CD4-positive, alpha-beta T cell treated with Interleukin-17A for 1 hour (primary cell): ENCODE results near the gene PA2G4.

Source experiments
- DNase-seq: peaks from one replicate; pipeline ENCODE4 v3.0.0-alpha.2; 2020

PA2G4 gene

DNA sequence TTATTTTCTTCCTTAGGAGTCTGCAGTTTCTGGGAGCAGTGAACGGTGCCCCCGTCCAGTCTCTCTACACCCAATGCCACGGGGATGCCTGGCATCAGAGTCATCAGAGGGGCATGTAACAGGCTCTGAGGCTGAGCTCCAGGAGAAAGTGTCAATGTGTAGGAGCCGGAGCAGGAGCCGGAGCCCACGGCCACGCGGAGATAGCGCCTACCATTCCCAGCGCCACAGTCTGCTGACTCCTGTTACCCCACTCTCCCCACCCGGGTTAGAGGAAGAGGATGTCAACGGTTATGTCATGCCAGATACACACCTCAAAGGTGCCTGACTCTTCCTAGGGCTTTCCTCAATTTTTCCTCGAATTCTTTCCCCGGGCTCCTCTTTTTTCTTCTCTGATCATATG is 3.3 kb upstream of the PA2G4 start:
- DNase-seq, result no peak

GRCh38 chr12:56102683-56103065 is 1.7 kb upstream of the PA2G4 start:
- DNase-seq, result no peak

DNA sequence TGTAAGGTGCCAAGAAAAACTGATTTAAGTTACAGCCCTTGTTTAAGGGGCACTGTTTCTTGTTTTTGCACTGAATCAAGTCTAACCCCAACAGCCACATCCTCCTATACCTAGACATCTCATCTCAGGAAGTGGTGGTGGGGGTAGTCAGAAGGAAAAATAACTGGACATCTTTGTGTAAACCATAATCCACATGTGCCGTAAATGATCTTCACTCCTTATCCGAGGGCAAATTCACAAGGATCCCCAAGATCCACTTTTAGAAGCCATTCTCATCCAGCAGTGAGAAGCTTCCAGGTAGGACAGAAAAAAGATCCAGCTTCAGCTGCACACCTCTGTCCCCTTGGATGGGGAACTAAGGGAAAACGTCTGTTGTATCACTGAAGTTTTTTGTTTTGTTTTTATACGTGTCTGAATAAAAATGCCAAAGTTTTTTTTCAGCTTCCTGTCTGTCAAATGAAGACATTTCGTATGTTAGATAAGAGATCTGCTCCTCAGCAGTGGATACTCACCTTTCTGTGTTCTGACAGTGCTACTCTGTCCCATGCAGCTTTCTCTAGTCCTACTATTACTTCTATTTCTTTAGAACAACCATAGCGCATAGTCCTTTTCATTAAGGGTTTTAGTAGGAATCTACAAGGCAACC is 1.2 kb upstream of the PA2G4 start:
- peak; percentile 59 for DNase-seq

DNA sequence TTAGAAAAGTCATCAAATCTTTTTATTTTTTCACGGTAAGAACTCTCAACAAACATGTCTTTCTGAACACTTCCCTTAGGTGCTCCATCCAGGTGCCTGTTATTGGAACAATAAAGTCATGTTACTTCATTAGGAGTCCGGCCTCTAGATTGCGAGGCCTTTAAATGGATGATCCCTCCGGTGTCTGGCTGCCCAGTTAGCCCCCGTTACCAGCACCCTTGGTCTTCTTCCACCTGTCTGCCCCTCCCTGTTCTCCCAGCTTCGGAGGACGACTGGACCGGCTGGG is 593 bp upstream of the PA2G4 start:
- no peak for DNase-seq

DNA sequence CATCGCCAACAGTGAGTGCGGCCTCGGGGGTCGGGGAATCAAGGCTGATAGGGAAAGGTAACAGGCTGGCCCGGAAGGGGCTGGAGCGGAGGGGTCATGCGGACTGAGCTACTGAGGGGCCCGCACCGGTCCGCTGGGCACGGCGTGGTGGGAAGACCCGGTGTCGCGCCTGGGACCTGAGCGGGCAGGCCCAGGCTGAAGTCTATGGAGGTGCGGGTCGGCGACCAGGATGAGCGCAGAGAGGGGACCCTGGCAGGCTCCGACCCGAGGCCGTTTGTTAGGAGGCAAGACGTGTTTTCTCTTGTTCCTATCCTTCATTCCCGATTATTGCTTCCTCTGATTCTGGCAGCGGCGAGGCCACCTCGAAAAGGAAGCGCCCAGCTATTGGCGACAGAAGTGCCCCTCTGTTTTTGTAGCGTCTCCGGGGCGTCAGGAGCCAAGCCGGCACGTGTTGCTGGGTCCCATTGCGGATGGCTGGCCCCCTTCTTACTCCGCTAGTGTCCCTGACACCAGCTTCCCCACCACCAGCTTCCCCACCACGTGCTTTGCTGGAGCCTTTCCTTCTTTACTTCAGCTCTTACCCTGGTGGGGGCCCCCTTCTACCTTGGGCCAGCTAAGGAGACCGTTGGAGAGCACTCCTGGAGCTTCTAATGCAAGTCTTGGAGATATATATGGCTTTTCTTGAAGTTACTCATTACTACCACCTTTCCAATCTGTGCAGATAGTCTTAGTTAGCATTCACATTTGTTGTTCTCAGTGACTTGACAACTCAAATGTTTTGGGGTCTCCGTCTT is 653 bp downstream of the PA2G4 start:
- peak; percentile 26 for DNase-seq

- no peak for DNase-seq
Measured at GRCh38 chr12:56105609-56105902, 1.2 kb downstream of the PA2G4 start.

DNA sequence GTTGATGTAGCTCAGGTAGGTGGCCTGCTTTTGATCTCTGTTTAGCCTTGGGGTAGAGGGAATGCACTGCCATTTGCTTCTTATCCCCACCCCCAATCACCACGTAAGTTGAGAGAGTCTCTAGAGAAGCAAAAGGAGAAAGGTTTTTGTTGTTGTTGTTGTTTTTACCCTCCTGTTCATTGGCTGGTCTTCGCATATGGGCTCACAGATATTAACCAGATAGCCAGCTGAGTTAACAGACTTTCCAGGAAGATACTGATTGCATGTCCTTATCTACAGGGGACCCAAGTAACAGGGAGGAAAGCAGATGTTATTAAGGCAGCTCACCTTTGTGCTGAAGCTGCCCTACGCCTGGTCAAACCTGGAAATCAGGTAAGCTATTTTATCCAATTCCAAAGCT is 2.9 kb downstream of the PA2G4 start:
- no peak for DNase-seq

- DNase-seq, result no peak
Measured at GRCh38 chr12:56110571-56110970, 6.2 kb downstream of the PA2G4 start.

- DNase-seq, result no peak
Measured at GRCh38 chr12:56114084-56114483, 9.7 kb downstream of the PA2G4 start.

- DNase-seq, result no peak
Measured at GRCh38 chr12:56115329-56115728, 11.0 kb downstream of the PA2G4 start.

GRCh38 chr12:56116267-56117081 is 12.1 kb downstream of the PA2G4 start, which contains the start of gene RPL41:
Gene RPL41 (plus strand): TSS chr12:56116633.
- DNase-seq, result peak; percentile 96

- peak; percentile 11 for DNase-seq
Measured at GRCh38 chr12:56117082-56117706, 12.8 kb downstream of the PA2G4 start.

DNA sequence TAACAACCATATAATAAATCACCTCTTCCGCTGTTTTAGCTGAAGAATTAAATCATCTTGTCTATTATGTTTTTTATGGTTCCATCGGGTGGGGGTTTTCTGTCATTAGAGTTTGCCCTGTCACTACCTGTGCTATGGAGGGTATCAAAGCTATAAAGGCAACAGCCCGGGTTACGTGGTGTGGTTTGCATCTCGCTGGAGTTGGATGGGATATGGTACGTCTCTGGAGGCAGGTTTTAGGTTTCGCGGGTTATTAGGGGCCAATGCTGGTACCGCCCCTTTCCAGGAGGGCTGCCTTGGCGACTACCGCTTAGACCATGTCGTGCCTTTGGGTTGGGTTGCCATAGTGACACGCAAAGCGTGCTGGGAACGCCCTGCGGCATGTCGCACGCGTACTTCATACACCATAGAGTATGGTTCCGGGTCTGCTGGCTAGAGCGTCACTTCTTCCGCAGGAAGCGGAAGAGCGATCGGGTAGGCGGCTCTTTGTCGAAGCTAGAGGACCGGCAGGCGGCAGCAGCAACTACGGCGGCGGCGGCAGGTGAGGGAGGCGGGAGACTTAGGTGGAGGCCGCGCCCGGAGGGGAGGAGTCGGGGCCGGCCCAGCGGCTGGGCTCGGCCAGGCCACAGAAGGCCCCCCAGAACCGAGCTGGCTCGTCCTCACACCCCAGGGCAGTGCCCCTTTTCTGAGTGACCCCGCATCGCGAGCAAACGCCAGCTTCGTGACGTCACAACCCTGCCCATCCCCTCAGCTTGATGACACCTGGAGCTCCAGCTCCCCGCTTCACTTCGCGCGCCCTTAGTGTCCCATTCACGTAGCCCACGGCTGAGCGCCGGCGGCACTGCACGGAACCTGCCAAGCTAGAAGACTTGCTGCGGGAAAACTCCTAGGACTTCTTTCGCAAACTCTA is 13.7 kb downstream of the PA2G4 start, which contains the start of gene ZC3H10:
ZC3H10 (plus strand) TSS at position 489 of the 910 bp plus-strand sequence. CDS start 2,297 bp downstream, outside the sequence.
- DNase-seq, result peak; percentile 99

GRCh38 chr12:56118688-56119357 is 14.5 kb downstream of the PA2G4 start:
- DNase-seq, result no peak

DNA sequence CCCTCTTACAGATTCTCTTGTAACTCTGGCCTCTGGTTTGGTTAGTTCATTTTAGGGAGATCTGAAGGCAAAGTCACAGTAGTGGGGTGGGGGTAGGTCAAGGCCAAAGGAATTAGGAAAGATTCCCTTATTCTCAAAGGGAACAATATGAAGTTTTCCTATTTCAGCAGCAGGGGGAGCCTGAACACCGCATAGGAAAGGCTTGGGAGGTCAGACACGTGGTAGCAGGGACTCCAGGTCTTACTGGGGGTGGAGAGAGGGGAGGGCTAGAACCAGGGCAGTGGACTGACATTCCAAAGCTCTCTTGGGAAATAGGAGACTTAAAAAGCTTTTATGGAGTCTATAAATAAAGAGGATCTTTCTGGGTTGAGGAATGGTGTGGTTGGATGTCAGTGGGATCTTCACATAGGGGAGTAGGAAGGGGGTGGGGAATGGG is 15.0 kb downstream of the PA2G4 start:
- peak; percentile 78 for DNase-seq

- DNase-seq, result no peak
Measured at GRCh38 chr12:56120158-56120846, 15.9 kb downstream of the PA2G4 start.

DNA sequence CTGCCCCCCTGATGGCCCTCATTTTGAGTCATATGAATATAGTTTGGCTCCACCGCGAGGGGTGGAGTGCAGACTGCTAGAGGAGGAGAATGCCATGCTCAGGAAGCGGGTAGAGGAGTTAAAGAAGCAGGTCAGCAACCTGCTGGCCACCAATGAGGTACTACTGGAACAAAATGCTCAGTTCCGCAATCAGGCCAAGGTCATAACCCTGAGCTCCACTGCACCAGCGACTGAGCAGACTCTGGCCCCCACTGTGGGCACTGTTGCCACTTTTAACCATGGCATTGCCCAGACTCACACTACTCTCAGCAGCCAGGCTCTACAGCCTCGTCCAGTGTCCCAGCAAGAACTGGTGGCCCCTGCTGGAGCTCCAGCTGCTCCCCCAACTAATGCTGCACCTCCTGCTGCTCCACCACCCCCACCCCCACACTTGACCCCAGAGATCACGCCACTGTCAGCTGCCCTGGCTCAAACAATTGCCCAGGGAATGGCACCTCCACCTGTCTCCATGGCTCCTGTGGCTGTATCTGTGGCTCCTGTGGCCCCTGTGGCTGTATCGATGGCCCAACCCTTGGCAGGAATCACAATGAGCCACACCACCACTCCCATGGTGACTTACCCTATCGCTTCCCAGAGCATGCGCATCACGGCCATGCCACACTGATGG is 17.0 kb downstream of the PA2G4 start:
- DNase-seq, result no peak

DNA sequence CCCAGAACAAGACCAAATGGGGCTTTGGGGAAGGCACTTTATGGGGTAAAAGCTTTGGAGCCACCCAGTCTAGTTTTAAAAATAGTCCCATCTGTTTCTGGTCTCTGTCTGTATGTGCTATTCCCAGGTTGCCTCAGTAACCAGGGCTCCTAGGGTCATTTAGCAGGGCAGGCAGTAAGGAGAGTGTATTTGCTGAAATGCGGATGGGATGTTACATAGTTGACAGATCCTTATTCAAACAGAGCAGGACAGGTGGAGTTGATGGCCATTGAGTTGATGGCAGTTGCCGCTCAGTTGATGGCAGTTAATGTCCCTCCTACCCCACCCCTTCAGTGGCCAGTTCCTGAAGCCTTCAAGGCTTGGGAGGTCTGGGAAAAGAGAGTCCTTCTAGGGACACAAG is 18.3 kb downstream of the PA2G4 start:
- DNase-seq, result no peak

DNA sequence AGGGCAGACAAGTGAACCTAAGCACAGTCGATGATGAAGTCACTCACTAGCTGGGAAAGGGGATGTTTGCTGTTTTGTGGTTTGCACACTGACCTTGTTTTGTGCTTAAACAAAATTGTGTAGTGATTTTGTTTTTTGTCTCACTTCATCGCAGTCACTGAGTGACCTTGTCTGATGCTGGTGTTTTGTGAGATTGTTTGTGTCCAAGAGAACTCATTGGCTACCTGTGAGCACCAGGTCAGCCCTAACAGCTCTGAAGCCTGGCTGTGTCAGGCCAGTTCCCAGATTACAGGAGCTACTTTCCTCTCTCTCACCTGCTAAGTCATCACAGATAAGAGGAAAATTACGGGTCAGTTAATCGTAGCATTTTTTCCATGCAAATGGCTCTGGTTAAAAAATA is 19.8 kb downstream of the PA2G4 start:
- no peak for DNase-seq

DNA sequence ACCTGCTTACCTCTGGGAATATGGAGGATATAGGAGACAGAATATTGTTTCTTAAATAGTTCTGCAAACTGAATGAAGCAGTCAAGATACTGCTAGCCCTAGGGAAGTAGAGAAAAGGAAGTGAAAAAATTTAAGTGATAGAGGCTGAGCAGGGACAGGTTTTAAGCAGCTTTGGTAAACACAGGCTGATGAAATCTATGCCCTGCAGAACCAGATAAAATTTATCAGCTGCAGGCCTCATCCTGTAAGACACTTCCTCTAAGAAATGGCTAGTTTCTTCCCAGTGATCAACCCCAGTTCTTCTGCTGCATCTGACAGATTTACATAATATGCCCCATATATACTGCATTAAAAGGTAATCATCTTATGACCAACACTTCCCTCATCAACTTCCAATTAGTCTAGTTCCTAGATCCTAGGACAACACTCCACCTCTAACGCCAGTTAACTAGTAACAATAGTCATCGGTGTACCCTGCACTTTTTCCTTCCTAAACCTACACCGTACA is 22.4 kb downstream of the PA2G4 start:
- peak; percentile 24 for DNase-seq
